HEK293 (cell line): Measurements from ENCODE around the gene AGRN.

Source experiments
- ZNF223 ChIP-seq: fragments of 450-650 bp; formaldehyde crosslinking; IDR thresholded peaks from 2 replicates; pipeline ENCODE4 v1.5.1; 2016; ENCODE audit warnings: missing biosample characterization, missing genetic modification characterization
- TF ChIP-seq, protein P1 (sequence below): fragments of 450-650 bp; formaldehyde crosslinking; IDR thresholded peaks from 2 replicates; pipeline ENCODE4 v1.5.1; 2016; ENCODE audit warnings: missing biosample characterization, missing genetic modification characterization

DNA sequence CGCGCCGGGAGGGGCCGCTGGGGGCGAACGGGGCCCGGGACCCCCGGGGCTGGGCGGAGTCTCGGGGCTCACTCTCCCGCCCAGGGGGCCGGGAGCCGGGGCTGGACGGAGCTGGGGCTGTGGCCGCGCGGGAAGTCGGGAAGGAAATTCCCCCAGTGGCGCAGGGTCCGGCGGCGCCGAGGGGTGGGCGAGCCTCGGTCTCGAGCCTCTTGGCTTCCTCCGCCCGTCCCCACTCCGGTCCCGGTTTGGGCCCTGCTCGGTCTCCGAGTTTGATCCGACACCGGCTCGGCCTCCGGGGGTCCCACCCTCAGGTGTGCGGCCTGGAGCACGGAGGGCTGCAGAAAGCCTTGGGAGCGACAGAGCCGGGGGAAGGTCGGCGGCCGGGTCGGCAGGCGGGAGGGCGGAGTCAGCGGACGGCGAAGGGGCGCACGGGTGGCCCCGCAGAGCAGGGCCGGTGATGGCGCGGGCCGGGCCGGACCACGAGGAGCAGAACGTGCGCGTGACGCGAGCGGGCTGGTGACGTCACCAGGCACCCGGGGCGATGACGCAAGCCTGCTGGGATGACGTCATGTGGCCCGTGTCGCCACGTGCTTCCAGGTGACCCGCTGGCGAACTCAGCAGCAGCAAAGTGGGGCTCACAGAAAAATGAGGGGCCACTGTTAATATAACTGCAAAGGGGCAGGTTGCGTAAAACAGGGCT lies 19.4 kb upstream of the AGRN start:
- peak; percentile 37; the same call in 1 of the 2 replicates for TF ChIP-seq ZNF223 (tag by site-specific recombination)
- TF ChIP-seq, protein P1, sequence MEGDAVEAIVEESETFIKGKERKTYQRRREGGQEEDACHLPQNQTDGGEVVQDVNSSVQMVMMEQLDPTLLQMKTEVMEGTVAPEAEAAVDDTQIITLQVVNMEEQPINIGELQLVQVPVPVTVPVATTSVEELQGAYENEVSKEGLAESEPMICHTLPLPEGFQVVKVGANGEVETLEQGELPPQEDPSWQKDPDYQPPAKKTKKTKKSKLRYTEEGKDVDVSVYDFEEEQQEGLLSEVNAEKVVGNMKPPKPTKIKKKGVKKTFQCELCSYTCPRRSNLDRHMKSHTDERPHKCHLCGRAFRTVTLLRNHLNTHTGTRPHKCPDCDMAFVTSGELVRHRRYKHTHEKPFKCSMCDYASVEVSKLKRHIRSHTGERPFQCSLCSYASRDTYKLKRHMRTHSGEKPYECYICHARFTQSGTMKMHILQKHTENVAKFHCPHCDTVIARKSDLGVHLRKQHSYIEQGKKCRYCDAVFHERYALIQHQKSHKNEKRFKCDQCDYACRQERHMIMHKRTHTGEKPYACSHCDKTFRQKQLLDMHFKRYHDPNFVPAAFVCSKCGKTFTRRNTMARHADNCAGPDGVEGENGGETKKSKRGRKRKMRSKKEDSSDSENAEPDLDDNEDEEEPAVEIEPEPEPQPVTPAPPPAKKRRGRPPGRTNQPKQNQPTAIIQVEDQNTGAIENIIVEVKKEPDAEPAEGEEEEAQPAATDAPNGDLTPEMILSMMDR, result peak; percentile 16; the same call in 1 of the 2 replicates
